Vagina (tissue), 2 donors: ENCODE measurements around the gene ACADSB.

Experiments
- POLR2AphosphoS5 ChIP-seq, 2 donors: sonication (generic); formaldehyde crosslinking; IDR thresholded peaks; one replicate each; pipeline ENCODE4 v1.9.0; 2017; ENCODE audit warnings: antibody characterized with exemption in 2 of 2, mild to moderate bottlenecking in 2 of 2, low read depth in 1 of 2; ENCODE audit not compliant: insufficient read depth in 1 of 2
- TF ChIP-seq, protein P1 (sequence below), 3 experiments: fragments of 450-650 bp in 2 of 3; fragments of 200-600 bp in 1 of 3; sonication (generic) in 1 of 3; IDR thresholded peaks; one replicate each; pipeline ENCODE4 v1.5.1; 2017 to 2019; ENCODE audit warnings: antibody characterized with exemption in 3 of 3, mild to moderate bottlenecking in 2 of 3, moderate library complexity in 2 of 3

GRCh38 chr10:123016228-123016627, 7.4 kb downstream of the ACADSB start:
- TF ChIP-seq POLR2AphosphoS5 (IDR thresholded peaks at IDR 0.05; ENCODE audit: insufficient read depth in 1 of 2, low read depth in 1 of 2) = no peak
- TF ChIP-seq, protein P1, sequence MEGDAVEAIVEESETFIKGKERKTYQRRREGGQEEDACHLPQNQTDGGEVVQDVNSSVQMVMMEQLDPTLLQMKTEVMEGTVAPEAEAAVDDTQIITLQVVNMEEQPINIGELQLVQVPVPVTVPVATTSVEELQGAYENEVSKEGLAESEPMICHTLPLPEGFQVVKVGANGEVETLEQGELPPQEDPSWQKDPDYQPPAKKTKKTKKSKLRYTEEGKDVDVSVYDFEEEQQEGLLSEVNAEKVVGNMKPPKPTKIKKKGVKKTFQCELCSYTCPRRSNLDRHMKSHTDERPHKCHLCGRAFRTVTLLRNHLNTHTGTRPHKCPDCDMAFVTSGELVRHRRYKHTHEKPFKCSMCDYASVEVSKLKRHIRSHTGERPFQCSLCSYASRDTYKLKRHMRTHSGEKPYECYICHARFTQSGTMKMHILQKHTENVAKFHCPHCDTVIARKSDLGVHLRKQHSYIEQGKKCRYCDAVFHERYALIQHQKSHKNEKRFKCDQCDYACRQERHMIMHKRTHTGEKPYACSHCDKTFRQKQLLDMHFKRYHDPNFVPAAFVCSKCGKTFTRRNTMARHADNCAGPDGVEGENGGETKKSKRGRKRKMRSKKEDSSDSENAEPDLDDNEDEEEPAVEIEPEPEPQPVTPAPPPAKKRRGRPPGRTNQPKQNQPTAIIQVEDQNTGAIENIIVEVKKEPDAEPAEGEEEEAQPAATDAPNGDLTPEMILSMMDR (IDR thresholded peaks at IDR 0.05) = no peak
